ENCODE measurements around the gene FBLN5.

DNA sequence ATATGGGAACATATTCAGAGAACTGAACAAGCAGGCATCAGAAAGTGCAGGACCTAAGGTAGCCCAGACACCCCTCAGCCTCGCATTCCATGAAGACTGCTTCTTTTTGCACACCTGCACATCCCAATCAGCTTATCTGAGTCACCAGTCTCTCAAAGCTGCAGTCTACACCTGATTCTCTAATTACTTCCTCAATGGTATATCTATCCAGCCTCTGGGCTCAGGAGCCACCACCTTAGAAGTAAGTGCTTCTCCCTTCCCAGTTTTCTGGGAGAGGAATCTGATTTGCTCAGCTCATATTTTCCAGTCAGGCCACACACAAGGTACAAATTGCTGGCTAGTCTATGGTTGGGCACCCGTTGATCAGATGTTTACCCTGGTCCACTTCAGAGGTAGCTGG is 101.8 kb downstream of the FBLN5 start:
- TF ChIP-seq, protein P1, sequence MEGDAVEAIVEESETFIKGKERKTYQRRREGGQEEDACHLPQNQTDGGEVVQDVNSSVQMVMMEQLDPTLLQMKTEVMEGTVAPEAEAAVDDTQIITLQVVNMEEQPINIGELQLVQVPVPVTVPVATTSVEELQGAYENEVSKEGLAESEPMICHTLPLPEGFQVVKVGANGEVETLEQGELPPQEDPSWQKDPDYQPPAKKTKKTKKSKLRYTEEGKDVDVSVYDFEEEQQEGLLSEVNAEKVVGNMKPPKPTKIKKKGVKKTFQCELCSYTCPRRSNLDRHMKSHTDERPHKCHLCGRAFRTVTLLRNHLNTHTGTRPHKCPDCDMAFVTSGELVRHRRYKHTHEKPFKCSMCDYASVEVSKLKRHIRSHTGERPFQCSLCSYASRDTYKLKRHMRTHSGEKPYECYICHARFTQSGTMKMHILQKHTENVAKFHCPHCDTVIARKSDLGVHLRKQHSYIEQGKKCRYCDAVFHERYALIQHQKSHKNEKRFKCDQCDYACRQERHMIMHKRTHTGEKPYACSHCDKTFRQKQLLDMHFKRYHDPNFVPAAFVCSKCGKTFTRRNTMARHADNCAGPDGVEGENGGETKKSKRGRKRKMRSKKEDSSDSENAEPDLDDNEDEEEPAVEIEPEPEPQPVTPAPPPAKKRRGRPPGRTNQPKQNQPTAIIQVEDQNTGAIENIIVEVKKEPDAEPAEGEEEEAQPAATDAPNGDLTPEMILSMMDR (conservative IDR thresholded peaks at IDR 0.05 in 1 of 2, IDR thresholded peaks at IDR 0.05 in 1 of 2; ENCODE audit: low read depth in 1 of 2, low read length in 2 of 2), result no peak
- TF ChIP-seq EZH2 (IDR thresholded peaks at IDR 0.05; ENCODE audit: low read length, missing control alignments), result no peak

Data from fibroblast of lung (primary cell).